Non-pigmented ciliary epithelial cell (primary cell): ENCODE measurements around the gene LSAMP.
"Not testable (repeated sequence)": the region's sequence is repeated elsewhere in the genome, so short reads cannot be mapped to it uniquely, and the experiment has no call there.

Source experiments
- DNase-seq: peaks from one replicate; pipeline ENCODE4 v3.0.0-alpha.2; 2010; ENCODE audit warnings: low read depth

The LSAMP gene

GRCh38 chr3:116103868-116104530, 341.3 kb downstream of the LSAMP start:
- no peak for DNase-seq

- no peak for DNase-seq
Observed at GRCh38 chr3:116102037-116102436, 343.2 kb downstream of the LSAMP start.

DNA sequence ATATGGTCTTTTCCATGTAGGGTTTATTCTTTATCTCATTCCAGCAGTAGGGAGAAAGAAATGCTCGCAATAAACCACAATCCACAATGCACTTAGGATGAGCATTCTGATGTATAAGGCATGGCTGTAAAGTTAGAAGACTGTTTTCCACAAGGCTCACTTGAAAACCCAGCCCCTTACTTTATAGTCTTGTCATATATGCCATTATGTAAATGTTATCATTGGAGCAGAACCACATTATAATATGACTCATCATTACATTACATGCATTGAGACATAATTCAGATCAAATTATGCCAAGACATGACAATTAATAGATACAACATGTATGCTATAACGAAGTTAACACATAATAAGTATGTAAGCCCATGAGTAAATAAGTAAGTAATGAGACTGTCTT, 348.1 kb downstream of the LSAMP start:
- DNase-seq: no peak

- no peak for DNase-seq
Observed at GRCh38 chr3:116096631-116097030, 348.7 kb downstream of the LSAMP start.

GRCh38 chr3:116093374-116093773, 351.9 kb downstream of the LSAMP start:
- no peak for DNase-seq

DNA sequence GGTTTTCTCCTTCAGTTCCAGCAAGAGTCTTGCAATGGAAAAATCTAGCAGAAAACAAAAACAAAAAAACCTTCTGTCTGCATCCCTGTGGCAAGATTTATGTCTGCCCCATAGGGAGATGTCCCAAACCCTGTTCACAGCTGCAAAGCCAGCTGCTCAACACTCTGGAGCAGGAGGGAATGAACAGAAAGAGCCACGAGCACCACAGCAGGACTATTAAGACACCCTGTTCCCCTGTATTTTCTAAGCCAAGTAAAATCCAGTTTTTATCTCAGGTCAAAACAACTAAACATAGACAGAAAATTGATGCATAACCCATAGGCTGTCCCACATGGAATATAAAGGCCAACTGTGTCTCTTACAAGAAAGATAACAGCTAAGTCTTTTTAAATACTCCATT, 357.9 kb downstream of the LSAMP start:
- no peak for DNase-seq

DNA sequence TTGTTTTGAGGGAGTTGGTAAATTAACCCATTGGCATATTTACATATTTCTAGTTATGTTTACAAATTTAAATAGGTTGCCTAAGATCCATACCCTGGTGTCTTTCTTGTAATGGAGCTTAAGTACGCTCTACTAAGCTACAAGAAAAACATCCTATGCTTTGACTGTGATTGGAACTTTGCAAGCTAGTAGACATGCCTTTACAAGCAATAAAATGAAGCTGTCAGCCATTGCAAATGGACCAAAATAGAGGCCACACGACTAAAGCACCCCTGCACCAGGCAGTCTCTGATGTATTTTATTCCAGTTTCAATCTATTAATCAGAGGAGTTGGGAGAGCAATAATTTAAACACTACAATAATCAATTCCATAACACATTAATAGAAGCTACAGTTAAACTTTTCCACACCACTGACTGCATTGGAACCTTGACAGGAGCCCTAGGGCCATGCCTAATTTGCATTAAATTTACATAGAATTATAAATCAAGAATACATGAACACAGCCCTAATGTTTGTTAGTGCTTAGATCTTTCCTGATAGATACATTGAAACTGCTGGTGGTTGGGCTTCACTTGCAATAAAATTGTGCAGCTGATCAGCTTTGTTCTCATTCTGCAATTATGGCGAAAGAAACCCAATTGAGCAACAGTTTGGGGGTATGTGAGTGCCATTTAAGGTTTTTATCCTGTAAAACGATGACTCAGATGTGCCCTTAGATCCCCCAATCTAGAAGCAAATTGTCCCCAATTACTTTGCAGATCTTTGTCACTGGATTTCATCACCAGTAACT, 360.1 kb downstream of the LSAMP start:
- DNase-seq: no peak

DNA sequence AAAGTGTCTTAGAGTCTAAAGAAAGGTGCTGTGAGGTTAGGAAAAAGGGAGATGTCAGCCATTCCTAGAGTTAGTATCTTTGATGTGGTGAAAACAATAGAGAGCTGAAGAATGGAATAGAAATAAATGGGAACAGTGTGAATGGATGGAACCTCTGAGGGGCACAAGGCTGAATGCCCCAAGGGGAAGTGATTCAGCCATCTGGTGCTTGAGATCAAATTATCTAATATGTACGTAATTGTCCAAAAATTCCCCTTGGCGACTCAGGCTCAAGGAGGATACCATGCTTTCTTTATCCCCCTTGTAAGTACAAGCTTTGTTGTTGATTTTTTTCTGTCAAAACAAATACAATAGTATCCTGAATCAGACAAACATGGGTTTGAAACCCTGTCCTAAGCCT, 361.6 kb downstream of the LSAMP start:
- DNase-seq: no peak

GRCh38 chr3:116078561-116078960, 366.7 kb downstream of the LSAMP start:
- DNase-seq: no peak

- DNase-seq: no peak
Observed at GRCh38 chr3:116077557-116077956, 367.7 kb downstream of the LSAMP start.

DNA sequence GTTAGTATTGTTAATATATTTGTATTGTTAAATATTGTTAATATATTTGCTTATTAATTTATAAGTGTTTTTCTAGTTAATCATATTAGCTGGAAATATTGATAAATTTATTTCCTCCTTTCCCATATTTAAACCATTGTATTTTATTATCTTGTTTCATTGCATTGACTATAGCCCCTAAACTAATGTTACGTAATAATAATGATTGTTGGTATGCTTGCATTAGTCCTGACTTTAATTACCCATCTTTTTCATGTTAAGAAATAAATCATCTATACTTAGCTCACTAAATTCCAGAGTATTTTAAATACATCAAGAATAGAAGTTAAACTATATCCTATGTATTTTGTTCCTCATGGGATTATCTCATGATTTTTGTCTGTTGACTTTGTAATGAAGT, 368.2 kb downstream of the LSAMP start:
- no peak for DNase-seq

GRCh38 chr3:116070516-116071278, 374.6 kb downstream of the LSAMP start:
- not testable (repeated sequence) for DNase-seq

- no peak for DNase-seq
Observed at GRCh38 chr3:116070061-116070460, 375.2 kb downstream of the LSAMP start.

DNA sequence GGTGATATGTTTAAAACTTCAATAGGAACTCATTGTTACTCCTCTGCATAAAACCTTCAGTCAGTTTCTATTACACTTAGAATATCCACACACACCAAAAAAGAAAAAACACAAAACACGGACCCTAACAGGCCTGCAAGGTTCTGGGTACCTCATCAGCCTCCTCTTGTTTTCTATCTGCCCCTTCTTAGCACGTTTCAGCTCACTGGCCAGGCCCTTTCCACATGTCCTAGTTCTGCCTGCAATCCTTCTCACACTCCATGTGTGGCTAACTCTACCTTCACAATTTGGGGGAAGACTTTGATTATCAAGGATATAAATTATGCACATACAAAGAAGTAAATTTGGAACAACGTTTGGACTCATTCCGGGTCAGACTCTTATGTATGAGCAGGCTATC, 376.3 kb downstream of the LSAMP start:
- no peak for DNase-seq

GRCh38 chr3:116067326-116067725, 378.0 kb downstream of the LSAMP start:
- no peak for DNase-seq

DNA sequence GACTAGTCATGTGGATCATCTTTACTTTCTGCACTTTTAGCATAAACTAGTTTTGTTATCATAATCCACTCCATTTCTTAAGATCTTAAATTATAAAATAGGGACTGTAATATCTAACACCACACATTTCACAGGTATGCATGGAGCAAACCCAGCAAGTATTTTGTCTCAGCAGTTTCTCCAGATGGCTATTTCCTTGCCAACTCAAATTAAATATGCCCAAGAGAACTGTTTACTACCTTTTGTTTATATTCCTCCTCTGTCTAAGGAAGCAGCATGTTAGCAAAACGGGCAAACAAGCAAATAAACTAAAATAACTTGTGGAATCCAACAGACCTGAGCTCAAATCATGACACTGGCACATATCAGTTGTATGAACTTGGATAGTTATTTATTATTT, 379.8 kb downstream of the LSAMP start:
- DNase-seq: no peak

DNA sequence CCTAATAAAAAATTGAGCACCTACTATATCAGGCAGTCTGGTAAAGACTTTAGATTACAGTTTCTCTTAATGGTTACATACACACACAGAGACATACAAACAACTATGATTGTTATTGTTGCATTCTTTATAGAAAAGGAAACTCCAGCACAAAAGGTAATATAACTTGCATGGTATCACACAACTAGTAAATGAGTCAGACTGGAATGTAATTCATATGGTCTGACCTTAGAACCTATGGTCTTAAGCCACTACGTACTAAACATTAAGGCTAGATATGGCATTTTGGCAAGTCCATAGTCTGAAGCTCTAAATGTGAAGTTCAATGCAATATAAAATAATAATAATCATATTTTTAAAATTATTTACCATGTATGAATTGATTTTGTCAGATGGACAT, 380.6 kb downstream of the LSAMP start:
- DNase-seq: no peak

DNA sequence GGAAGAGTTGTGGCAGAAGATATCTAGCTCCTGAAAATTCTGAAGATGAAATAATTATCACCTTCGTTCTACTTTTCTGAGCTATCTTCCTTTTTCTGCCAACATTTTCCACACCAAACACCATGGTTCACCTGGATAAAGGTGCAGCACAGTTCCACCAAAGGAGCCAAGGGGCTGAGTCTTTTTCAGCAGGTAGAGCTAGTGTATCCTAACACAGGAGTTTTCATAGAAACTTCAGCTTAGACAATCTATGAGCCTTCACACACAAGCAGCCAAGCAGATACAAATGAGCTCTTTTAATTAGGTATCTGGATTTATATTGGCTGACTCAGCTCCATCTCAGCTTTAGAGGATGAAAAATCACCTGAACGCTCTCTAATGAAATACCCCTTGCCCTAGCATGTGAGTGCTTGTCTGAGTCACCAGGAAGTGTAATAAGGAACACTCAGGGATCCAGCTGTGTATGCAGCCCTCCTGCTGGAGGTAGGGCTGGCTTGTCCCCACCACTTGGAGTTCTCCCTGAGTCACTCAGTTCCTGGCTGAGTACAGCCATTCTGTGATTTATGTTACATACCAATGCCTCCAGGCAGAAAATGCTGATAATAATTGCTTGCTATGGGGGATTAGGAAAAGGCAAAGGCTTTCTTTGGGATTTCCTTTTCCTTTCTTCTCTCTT, 385.7 kb downstream of the LSAMP start:
- DNase-seq: peak; percentile 81

- no peak for DNase-seq
Observed at GRCh38 chr3:116058844-116059243, 386.4 kb downstream of the LSAMP start.

GRCh38 chr3:116057400-116058006, 387.8 kb downstream of the LSAMP start:
- DNase-seq: no peak

DNA sequence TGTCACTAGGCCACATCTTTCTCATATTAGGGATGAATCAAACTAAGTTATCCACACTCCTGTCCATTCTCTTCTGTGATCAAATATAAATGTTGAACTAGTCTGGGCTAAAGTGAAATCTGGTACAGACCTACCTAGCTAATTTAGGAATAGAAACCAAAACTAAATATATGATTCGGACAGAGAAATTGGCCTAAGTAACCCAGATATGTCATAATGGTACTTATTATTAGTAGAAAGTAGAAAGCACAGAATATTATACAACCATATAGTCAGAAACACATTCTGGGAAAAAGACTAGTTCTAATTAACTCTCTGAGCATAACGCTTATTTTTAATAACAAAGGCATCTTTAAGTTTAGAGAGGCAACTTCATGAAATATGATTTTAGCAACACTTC, 389.0 kb downstream of the LSAMP start:
- no peak for DNase-seq

- DNase-seq: no peak
Observed at GRCh38 chr3:116053017-116053416, 392.3 kb downstream of the LSAMP start.
